ENCODE data around the gene WDR87.

- TF ChIP-seq CBX2 (IDR thresholded peaks at IDR 0.05; ENCODE audit: borderline replicate concordance, low read depth) (no peak), CTCF (IDR thresholded peaks at IDR 0.05) (no peak), ELK1 (IDR thresholded peaks at IDR 0.05; ENCODE audit: low read depth, low read length) (no peak), HDAC2 (IDR thresholded peaks at IDR 0.05) (no peak), FOSB (CRISPR knock-in tag; IDR thresholded peaks at IDR 0.05) (no peak), RFX5 (IDR thresholded peaks at IDR 0.05) (no peak), POLR2A (IDR thresholded peaks at IDR 0.05; ENCODE audit: low read length) (no peak)
These were observed 20.3 kb upstream of the WDR87 start for GRCh38 chr19:37926711-37927110.
